ENCODE results near the gene ZNF80.

DNA sequence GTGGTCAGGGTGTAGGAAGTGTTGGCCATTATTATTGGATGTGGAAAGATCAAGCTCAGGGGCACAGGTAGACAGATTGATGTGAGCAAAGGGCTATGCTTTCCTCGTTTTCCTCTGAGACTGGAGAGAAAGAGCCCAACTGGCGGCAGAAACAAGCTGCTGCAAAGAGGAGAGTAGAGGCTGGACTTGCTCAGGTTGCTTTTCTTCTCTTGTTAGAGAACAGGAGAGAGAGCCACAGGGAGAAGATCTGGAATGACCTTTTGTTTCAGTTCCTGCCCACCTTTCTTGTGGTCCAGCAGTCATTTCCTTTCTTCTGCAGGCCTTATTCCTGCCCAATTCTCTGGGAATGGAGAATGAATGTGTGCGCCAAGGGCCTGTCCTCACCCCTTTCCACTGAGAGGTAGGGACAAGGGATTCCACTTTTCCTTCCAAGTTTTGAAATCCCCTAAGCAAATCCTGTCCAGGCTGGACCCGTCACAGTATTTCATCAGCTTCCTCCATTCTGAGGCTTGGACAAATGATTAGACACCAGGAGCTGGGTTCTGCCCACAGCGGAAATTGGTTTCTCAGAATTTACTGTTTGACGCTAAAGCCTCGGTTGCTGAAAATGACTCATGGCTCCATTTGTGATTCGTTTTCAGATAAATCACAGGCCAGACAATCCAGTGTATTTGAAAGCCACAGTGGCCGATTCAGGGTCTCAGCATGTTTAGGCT, 16.1 kb downstream of the ZNF80 start:
- TF ChIP-seq CTCF (IDR thresholded peaks at IDR 0.05) = no peak
- TF ChIP-seq POLR2A (IDR thresholded peaks at IDR 0.05) = no peak

Measured in right lobe of liver (tissue), 4 donors.